Progenitor cell of endocrine pancreas (in vitro differentiated cells): ENCODE data around the gene APBB2. TPM values are rescaled to one million over a fixed set of nuclear protein-coding genes. Genes with fewer than 3 reads are reported as not detected.

Experiments
- DNase-seq: peaks from one replicate; pipeline ENCODE4 v3.0.0; 2021; ENCODE audit warnings: low spot score; ENCODE audit not compliant: unreplicated experiment
- H3K27ac Mint-ChIP-seq: 2 replicates; pipeline ENCODE4 v1.8.0; 2021; ENCODE audit warnings: mild to moderate bottlenecking, moderate library complexity, mixed read lengths
- H3K27me3 Mint-ChIP-seq: 2 replicates; pipeline ENCODE4 v1.8.0; 2021; ENCODE audit warnings: mixed read lengths
- H3K36me3 Mint-ChIP-seq: 2 replicates; pipeline ENCODE4 v1.8.0; 2022; ENCODE audit warnings: mixed read lengths; ENCODE audit not compliant: insufficient read depth
- H3K4me1 Mint-ChIP-seq: 2 replicates; pipeline ENCODE4 v1.8.0; 2021; ENCODE audit warnings: low read depth, mixed read lengths
- H3K4me3 Mint-ChIP-seq: 2 replicates; pipeline ENCODE4 v1.8.0; 2021; ENCODE audit warnings: low read depth, mild to moderate bottlenecking, moderate library complexity, mixed read lengths
- H3K9me3 Mint-ChIP-seq: 2 replicates; pipeline ENCODE4 v1.8.0; 2021; ENCODE audit warnings: low read depth, mixed read lengths
- CTCF ChIP-seq: fragments of 200-600 bp; sonication (generic); IDR thresholded peaks from one replicate; pipeline ENCODE4 v1.5.0; 2021; ENCODE audit warnings: antibody characterized with exemption, mild to moderate bottlenecking; ENCODE audit not compliant: unreplicated experiment
- total RNA-seq: library from RNA; stranded (reverse); gene quantifications from 2 replicates; pipeline ENCODE4 v1.2.1, GENCODE V29; 2021

Gene APBB2
- total RNA-seq, 1 donor from 2014 or later: 61.7 TPM

DNA sequence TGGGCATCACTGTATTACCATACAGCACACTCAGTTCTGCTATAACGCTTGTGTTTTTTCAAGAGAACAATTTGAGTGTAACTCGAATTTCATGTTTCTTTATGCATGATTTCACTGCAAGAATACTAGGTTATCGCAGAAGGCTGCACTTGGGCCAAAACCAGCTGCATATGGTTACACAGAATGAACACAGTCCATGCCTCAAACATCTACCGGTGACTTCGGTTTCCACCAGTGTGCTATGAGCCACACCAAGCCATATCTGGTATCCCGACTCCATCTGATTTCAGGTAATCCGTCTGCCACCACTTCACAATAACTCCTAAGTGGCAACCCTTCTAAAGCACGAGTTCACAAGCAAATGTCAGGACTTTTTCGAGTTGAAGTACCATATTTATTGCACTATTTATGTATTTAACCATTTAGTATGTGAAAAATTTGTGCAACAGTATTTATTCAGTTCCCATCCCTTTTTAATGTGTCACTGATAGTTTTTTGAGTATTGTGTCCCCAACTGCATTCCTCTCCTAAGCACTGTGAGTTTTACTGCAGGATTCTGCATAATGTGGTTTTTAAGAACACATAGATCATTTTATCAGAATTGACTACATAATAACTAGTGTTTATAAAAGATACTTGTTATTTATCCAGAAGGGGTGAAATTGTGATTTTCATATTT, 111.8 kb downstream of the APBB2 start:
- no peak for TF ChIP-seq CTCF
- H3K9me3 Mint-ChIP-seq: no peaks in the 10 kb centered on the region
- no peak overlapping the region for H3K4me3 Mint-ChIP-seq
- H3K4me1 Mint-ChIP-seq: peaks cover 17% of the 10 kb centered on the region
- no peak for DNase-seq
- H3K27me3 Mint-ChIP-seq: no peaks in the 10 kb centered on the region
- H3K36me3 Mint-ChIP-seq: no peaks in the 10 kb centered on the region
- H3K27ac Mint-ChIP-seq: no peak overlapping the region

DNA sequence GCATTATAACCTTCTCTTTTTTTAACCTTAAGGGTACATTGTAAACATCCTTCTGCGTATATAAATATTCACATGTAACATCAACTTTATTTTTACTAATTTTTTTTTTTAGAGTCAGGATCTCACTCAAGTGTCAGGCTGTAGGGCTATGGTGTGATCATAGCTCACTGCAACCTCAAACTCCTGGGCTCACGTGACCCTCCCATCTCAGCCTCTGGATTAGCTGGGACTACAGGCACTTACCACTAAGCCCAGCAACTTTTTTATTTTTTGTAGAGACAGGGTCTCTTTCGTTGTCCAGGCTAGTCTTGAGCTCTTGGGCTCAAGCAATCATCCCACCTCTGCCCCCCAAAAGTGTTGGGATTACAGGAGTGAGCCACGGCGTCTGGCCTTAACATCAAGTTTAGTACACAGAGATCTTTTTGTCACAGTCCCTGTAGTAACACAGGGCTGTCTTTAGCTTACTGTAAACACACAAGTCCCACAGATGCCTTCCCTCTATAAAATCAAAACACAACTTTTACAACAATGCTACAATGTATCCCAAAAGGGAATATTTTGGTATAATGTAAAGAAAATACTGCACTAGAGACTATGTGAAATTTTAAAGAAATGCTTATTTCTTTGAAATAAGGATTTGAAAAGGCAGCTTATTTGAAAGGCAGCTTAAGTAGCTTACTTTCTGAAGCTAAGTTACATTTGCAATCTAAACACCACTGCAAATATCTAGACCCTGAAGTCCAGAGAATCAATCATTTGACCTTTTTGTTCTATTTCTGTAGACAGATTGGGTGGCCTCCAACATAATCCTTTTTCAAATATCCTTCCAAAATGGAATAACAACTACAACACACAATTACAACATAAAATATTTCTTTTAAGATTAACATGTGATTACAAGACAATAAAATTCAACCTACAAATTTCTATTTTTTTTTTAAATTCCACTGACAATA, 116.0 kb downstream of the APBB2 start:
- H3K27me3 Mint-ChIP-seq: no peaks in the 10 kb centered on the region
- H3K27ac Mint-ChIP-seq: peak overlapping the region; percentile 27
- H3K4me1 Mint-ChIP-seq: peaks cover 19% of the 10 kb centered on the region
- TF ChIP-seq CTCF: no peak
- DNase-seq: no peak
- H3K36me3 Mint-ChIP-seq: no peaks in the 10 kb centered on the region
- H3K9me3 Mint-ChIP-seq: no peaks in the 10 kb centered on the region
- H3K4me3 Mint-ChIP-seq: no peak overlapping the region

DNA sequence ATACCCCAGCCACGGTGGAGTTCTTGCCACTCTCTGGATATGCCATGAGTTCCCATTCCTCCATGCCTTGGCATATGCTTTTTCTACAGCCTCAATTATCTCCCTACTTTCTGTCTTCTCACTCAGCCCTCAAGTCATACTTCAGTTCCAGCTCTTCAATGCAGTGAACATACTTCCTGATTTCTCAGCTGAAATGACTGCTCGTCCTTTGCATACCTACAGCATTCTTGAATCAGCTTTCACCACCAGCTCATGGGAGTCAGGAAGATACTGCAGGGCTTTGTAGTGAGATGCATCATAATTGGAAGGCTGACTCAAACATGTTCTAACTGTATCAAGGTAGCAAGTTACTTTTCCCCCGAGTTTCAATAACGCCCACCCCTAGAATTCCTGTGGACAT, 118.4 kb downstream of the APBB2 start:
- peaks cover 17% of the 10 kb centered on the region for H3K4me1 Mint-ChIP-seq
- no peaks in the 10 kb centered on the region for H3K27me3 Mint-ChIP-seq
- no peak for DNase-seq
- no peak overlapping the region for H3K27ac Mint-ChIP-seq
- no peak for TF ChIP-seq CTCF
- H3K9me3 Mint-ChIP-seq: no peaks in the 10 kb centered on the region
- no peak overlapping the region for H3K4me3 Mint-ChIP-seq
- no peaks in the 10 kb centered on the region for H3K36me3 Mint-ChIP-seq

GRCh38 chr4:41095192-41095872, 119.0 kb downstream of the APBB2 start:
- Mint-ChIP-seq H3K36me3 (no peaks in the 10 kb centered on the region), H3K9me3 (no peaks in the 10 kb centered on the region), H3K4me1 (peaks cover 15% of the 10 kb centered on the region), H3K27me3 (no peaks in the 10 kb centered on the region), H3K27ac (no peak overlapping the region), H3K4me3 (no peak overlapping the region)
- DNase-seq: no peak
- TF ChIP-seq CTCF: no peak

- Mint-ChIP-seq H3K4me1 (peaks cover 2% of the 10 kb centered on the region), H3K4me3 (no peak overlapping the region), H3K36me3 (no peaks in the 10 kb centered on the region), H3K27me3 (no peaks in the 10 kb centered on the region), H3K27ac (no peak overlapping the region), H3K9me3 (no peaks in the 10 kb centered on the region)
- DNase-seq: no peak
- no peak for TF ChIP-seq CTCF
These were observed 122.2 kb downstream of the APBB2 start for GRCh38 chr4:41092128-41092527.
